Esophagus squamous epithelium (tissue), 4 donors: ENCODE data around the gene SRGAP2C.
"Not testable (repeated sequence)": the region's sequence is repeated elsewhere in the genome, so short reads cannot be mapped to it uniquely, and the experiment has no call there.

Source experiments
- CTCF ChIP-seq, 6 experiments: fragments of 450-650 bp in 4 of 6; fragments of 200-600 bp in 2 of 6; sonication (generic) in 2 of 6; IDR thresholded peaks; one replicate each; pipeline ENCODE4 v1.5.1; 2016 to 2019; ENCODE audit warnings: antibody characterized with exemption in 6 of 6, mild to moderate bottlenecking in 4 of 6, moderate library complexity in 4 of 6
- POLR2A ChIP-seq, 4 donors: fragments of 450-650 bp; IDR thresholded peaks; one replicate each; pipeline ENCODE4 v1.6.1; 2017; ENCODE audit warnings: antibody characterized with exemption in 4 of 4, mild to moderate bottlenecking in 4 of 4, moderate library complexity in 3 of 4

GRCh38 chr1:121356819-121357218, 172.0 kb downstream of the SRGAP2C start:
- TF ChIP-seq CTCF, POLR2A (IDR thresholded peaks at IDR 0.05): not testable (repeated sequence)
